ENCODE results near the gene LRRC75A. TPM values are rescaled to one million over a fixed set of nuclear protein-coding genes. Genes with fewer than 3 reads are reported as not detected.

The LRRC75A gene
- total RNA-seq, 1 experiment from 2014 or later: 22.9 TPM

DNA sequence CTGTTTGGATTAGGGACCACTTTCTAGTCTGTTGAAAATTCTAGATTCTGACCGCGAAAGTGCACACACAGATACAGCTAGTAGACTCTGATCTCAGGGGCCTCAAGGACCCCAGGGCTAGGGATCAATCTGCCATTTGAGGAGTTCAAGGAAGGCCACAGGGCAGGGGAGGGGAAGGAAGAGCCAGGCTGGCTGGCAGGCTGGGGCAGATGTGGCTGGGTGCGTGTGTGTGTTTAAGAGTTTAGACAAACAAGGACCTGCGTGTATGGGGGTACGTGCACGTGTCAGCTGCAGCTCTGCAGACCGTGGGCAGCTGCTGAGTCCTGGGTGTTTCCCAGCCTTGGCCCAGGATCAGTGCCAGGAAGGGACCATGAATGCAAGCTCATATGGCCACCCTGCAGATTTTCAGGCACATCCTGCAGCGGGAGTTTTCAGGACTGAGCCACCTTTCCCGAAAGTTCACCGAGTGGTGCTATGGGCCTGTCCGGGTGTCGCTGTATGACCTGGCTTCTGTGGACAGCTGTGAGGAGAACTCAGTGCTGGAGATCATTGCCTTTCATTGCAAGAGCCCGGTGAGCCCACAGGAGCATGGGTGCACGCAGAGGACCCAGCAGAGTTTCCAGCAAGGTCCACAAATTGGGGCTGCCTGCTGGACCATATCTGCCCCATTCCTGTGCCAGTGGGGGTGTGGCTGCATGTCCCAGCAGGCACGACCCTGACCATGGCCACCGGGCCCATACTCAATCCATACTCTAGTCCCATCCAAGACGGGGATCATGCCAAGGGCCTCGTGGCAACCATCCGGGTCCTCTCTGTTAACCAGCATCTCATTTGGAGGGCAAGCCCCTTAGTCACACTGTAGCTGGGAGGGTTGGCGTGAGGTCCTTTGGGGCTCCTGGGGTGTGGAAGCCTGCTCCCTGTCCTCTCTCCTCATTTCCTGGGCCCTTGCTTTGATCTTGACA, 66.0 kb downstream of the LRRC75A start (continued):
- TF ChIP-seq TCF7 (CRISPR knock-in tag; IDR thresholded peaks at IDR 0.05; ENCODE audit: low read depth) (no peak), ZNF416 (CRISPR knock-in tag; IDR thresholded peaks at IDR 0.05) (no peak), SMAD4 (CRISPR knock-in tag; IDR thresholded peaks at IDR 0.05) (no peak)
- TF ChIP-seq, protein P1, sequence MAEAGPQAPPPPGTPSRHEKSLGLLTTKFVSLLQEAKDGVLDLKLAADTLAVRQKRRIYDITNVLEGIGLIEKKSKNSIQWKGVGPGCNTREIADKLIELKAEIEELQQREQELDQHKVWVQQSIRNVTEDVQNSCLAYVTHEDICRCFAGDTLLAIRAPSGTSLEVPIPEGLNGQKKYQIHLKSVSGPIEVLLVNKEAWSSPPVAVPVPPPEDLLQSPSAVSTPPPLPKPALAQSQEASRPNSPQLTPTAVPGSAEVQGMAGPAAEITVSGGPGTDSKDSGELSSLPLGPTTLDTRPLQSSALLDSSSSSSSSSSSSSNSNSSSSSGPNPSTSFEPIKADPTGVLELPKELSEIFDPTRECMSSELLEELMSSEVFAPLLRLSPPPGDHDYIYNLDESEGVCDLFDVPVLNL (CRISPR knock-in tag; IDR thresholded peaks at IDR 0.05; ENCODE audit: borderline replicate concordance, low read depth): no peak

DNA sequence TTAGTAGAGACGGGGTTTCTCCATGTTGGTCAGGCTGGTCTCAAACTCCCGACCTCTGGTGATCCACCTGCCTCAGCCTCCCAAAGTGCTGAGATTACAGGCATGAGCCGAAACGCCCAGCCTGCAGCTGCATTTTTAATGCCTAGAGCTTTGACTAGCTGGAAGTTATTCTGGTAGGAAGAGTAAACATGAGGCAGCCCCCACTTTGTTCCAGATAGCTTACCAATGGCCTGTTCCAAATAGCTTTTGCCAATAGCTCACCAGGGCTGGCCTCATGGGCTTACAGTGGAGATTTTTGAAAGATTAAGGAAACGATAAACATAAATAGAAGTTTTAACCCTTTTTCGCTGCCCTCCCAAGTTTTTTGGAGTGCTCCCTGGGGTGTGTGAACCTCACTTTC, 66.8 kb downstream of the LRRC75A start:
- POLR2A ChIA-PET: no interaction called here
- ATAC-seq: no peak
- Mint-ChIP-seq H3K27me3 (ENCODE audit: low read depth) (peaks cover 7% of the 10 kb centered on the region; the same call in 1 of the 2 replicates), H3K4me3 (no peak overlapping the region), H3K9me3 (no peaks in the 10 kb centered on the region), H3K4me1 (peaks cover 7% of the 10 kb centered on the region), H3K27ac (no peak overlapping the region), H3K36me3 (no peaks in the 10 kb centered on the region)
- CTCF ChIA-PET: interaction anchor here (0.7 to 1.6 kb wide), 2 partner anchors 10 to 61 kb away, joined by 3 to 7 read pairs; partner anchors contain the start of gene TRPV2
- DNase-seq (ENCODE audit: low spot score): no peak
- TF ChIP-seq NFATC4 (CRISPR knock-in tag; IDR thresholded peaks at IDR 0.05) (no peak), CBFB (CRISPR knock-in tag; IDR thresholded peaks at IDR 0.05; ENCODE audit: low read depth) (no peak), MYBL2 (CRISPR knock-in tag; IDR thresholded peaks at IDR 0.05) (no peak), CREM (CRISPR knock-in tag; IDR thresholded peaks at IDR 0.05) (no peak), SMAD3 (CRISPR knock-in tag; IDR thresholded peaks at IDR 0.05; ENCODE audit: borderline replicate concordance) (no peak), TEAD1 (CRISPR knock-in tag; IDR thresholded peaks at IDR 0.05) (no peak), ZNF232 (CRISPR knock-in tag; IDR thresholded peaks at IDR 0.05) (no peak), GABPB1 (CRISPR knock-in tag; IDR thresholded peaks at IDR 0.05) (no peak), ZNF219 (CRISPR knock-in tag; IDR thresholded peaks at IDR 0.05; ENCODE audit: borderline replicate concordance) (no peak), ESRRA (CRISPR knock-in tag; IDR thresholded peaks at IDR 0.05; ENCODE audit: borderline replicate concordance) (no peak), TP53 (CRISPR knock-in tag; IDR thresholded peaks at IDR 0.05) (no peak), GRHL2 (CRISPR knock-in tag; IDR thresholded peaks at IDR 0.05; ENCODE audit: insufficient replicate concordance, severe bottlenecking) (no peak)
- TF ChIP-seq, protein P2, sequence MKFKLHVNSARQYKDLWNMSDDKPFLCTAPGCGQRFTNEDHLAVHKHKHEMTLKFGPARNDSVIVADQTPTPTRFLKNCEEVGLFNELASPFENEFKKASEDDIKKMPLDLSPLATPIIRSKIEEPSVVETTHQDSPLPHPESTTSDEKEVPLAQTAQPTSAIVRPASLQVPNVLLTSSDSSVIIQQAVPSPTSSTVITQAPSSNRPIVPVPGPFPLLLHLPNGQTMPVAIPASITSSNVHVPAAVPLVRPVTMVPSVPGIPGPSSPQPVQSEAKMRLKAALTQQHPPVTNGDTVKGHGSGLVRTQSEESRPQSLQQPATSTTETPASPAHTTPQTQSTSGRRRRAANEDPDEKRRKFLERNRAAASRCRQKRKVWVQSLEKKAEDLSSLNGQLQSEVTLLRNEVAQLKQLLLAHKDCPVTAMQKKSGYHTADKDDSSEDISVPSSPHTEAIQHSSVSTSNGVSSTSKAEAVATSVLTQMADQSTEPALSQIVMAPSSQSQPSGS (CRISPR knock-in tag; IDR thresholded peaks at IDR 0.05; ENCODE audit: borderline replicate concordance, low read depth): no peak
- TF ChIP-seq, protein P3, sequence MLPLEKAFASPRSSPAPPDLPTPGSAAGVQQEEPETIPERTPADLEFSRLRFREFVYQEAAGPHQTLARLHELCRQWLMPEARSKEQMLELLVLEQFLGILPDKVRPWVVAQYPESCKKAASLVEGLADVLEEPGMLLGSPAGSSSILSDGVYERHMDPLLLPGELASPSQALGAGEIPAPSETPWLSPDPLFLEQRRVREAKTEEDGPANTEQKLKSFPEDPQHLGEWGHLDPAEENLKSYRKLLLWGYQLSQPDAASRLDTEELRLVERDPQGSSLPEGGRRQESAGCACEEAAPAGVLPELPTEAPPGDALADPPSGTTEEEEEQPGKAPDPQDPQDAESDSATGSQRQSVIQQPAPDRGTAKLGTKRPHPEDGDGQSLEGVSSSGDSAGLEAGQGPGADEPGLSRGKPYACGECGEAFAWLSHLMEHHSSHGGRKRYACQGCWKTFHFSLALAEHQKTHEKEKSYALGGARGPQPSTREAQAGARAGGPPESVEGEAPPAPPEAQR (CRISPR knock-in tag; IDR thresholded peaks at IDR 0.05): no peak
- TF ChIP-seq, protein P4, sequence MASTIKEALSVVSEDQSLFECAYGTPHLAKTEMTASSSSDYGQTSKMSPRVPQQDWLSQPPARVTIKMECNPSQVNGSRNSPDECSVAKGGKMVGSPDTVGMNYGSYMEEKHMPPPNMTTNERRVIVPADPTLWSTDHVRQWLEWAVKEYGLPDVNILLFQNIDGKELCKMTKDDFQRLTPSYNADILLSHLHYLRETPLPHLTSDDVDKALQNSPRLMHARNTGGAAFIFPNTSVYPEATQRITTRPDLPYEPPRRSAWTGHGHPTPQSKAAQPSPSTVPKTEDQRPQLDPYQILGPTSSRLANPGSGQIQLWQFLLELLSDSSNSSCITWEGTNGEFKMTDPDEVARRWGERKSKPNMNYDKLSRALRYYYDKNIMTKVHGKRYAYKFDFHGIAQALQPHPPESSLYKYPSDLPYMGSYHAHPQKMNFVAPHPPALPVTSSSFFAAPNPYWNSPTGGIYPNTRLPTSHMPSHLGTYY (CRISPR knock-in tag; IDR thresholded peaks at IDR 0.05): no peak
- TF ChIP-seq, protein P5, sequence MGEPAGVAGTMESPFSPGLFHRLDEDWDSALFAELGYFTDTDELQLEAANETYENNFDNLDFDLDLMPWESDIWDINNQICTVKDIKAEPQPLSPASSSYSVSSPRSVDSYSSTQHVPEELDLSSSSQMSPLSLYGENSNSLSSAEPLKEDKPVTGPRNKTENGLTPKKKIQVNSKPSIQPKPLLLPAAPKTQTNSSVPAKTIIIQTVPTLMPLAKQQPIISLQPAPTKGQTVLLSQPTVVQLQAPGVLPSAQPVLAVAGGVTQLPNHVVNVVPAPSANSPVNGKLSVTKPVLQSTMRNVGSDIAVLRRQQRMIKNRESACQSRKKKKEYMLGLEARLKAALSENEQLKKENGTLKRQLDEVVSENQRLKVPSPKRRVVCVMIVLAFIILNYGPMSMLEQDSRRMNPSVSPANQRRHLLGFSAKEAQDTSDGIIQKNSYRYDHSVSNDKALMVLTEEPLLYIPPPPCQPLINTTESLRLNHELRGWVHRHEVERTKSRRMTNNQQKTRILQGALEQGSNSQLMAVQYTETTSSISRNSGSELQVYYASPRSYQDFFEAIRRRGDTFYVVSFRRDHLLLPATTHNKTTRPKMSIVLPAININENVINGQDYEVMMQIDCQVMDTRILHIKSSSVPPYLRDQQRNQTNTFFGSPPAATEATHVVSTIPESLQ (CRISPR knock-in tag; IDR thresholded peaks at IDR 0.05): no peak
- TF ChIP-seq, protein P6, sequence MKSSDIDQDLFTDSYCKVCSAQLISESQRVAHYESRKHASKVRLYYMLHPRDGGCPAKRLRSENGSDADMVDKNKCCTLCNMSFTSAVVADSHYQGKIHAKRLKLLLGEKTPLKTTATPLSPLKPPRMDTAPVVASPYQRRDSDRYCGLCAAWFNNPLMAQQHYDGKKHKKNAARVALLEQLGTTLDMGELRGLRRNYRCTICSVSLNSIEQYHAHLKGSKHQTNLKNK (CRISPR knock-in tag; IDR thresholded peaks at IDR 0.05): no peak
- TF ChIP-seq, protein P7, sequence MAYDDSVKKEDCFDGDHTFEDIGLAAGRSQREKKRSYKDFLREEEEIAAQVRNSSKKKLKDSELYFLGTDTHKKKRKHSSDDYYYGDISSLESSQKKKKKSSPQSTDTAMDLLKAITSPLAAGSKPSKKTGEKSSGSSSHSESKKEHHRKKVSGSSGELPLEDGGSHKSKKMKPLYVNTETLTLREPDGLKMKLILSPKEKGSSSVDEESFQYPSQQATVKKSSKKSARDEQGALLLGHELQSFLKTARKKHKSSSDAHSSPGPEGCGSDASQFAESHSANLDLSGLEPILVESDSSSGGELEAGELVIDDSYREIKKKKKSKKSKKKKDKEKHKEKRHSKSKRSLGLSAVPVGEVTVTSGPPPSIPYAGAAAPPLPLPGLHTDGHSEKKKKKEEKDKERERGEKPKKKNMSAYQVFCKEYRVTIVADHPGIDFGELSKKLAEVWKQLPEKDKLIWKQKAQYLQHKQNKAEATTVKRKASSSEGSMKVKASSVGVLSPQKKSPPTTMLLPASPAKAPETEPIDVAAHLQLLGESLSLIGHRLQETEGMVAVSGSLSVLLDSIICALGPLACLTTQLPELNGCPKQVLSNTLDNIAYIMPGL (CRISPR knock-in tag; IDR thresholded peaks at IDR 0.05): no peak
